ENCODE data around the gene AMIGO1. TPM values are rescaled to one million over a fixed set of nuclear protein-coding genes. Genes with fewer than 3 reads are reported as not detected.

AMIGO1 gene
- total and polyA plus RNA-seq, 10 of the 15 experiments (the other 5 are each of a cell fraction or from before 2014, with no cell fraction given): 0.02 to 0.28 (median 0.08) TPM; not detected in 1

GRCh38 chr1:109531380-109531779 lies 21.9 kb upstream of the AMIGO1 start:
- ChIA-PET RAD21 (ENCODE audit: unreplicated experiment) (interaction anchor here (0.8 to 10.3 kb wide), 23 partner anchors 11 to 453 kb away, joined by 3 to 422 read pairs (median 7); partner anchors contain the start of genes AHCYL1, AMIGO1, ATXN7L2 and CYB561D1), POLR2A (interaction anchor here (1.3 to 4.4 kb wide), 5 partner anchors 34 to 47 kb away, joined by 4 to 26 read pairs (median 10); partner anchors contain the start of genes ATXN7L2 and CYB561D1), CTCF (interaction anchor here (0.6 to 21.3 kb wide), 37 partner anchors 8 to 514 kb away, joined by 3 to 1280 read pairs (median 11); partner anchors contain the start of genes AMIGO1, AMPD2, ATXN7L2 and CYB561D1), SMC1A (ENCODE audit: uncharacterized antibody, unreplicated experiment) (interaction anchor here (0.8 to 12.8 kb wide), 17 partner anchors 7 to 324 kb away, joined by 3 to 431 read pairs (median 8); partner anchors contain the start of genes AMIGO1, ATXN7L2, CYB561D1 and GNAI3)
- no peaks in the 10 kb centered on the region for H3K27me3 ChIP-seq (replicated peaks in 1 of 2; ENCODE audit: control insufficient read depth in 2 of 2, insufficient read depth in 2 of 2, low read length in 1 of 2)
- no peaks in the 10 kb centered on the region for H3K9me3 ChIP-seq (replicated peaks; ENCODE audit: control insufficient read depth, insufficient read depth, low read length)
- no peak overlapping the region for H3K9ac ChIP-seq (ENCODE audit: control insufficient read depth, insufficient read depth, low read length)
- no peak overlapping the region for H3K4me3 ChIP-seq
- WGBS (ENCODE audit: insufficient coverage, insufficient replicate concordance, low lambda C conversion rate, missing lambda C conversion rate): 60% methylated on average over 4 of the region's 4 CpGs
- H3K36me3 ChIP-seq (ENCODE audit: control insufficient read depth in 2 of 2, insufficient read depth in 2 of 2, low read length in 1 of 2): no peaks in the 10 kb centered on the region
- in situ Hi-C loops (cut with MboI): loop anchor here (5.0 kb wide), 3 partner anchors 39 to 269 kb away; partner anchors contain the start of gene CYB561D1
- no peak overlapping the region for H2AFZ ChIP-seq (ENCODE audit: control insufficient read depth, low read depth, low read length)
- no peaks in the 10 kb centered on the region for H4K20me1 ChIP-seq (ENCODE audit: control insufficient read depth, insufficient read depth)
- intact Hi-C loops (cut with micrococcal nuclease; ENCODE audit: unreplicated experiment): loop anchor here (5.0 kb wide), 1 partner anchor 104 kb away; the partner anchor contains the start of gene PSMA5
- FAIRE-seq (no peak), ATAC-seq (no peak), DNase-seq (ENCODE audit: low read depth, low spot score) (no peak)
- no peak overlapping the region for H3K27ac ChIP-seq (ENCODE audit: control insufficient read depth, insufficient read depth)
- H3K79me2 ChIP-seq (ENCODE audit: control insufficient read depth, insufficient read depth, low read length): no peaks in the 10 kb centered on the region
- no TSS peak for BruUV-seq (replicated peaks)
- peaks cover 24% of the 10 kb centered on the region for H3K4me1 ChIP-seq (ENCODE audit: control insufficient read depth, insufficient read depth, low read length)
- H3K4me2 ChIP-seq (ENCODE audit: control insufficient read depth, insufficient read depth): no peak overlapping the region
- TF ChIP-seq YY1 (IDR thresholded peaks at IDR 0.05; ENCODE audit: low read depth, low read length) (no peak), NFIC (IDR thresholded peaks at IDR 0.05; ENCODE audit: low read depth, low read length) (no peak), BACH1 (IDR thresholded peaks at IDR 0.05; ENCODE audit: borderline replicate concordance) (no peak), STAT1 (conservative IDR thresholded peaks at IDR 0.05) (no peak), NFYB (IDR thresholded peaks at IDR 0.05; ENCODE audit: insufficient read depth, low read depth, low read length) (no peak), CBX5 (IDR thresholded peaks at IDR 0.05; ENCODE audit: low read depth) (no peak), IRF3 (IDR thresholded peaks at IDR 0.05) (no peak), POLR2AphosphoS5 (IDR thresholded peaks at IDR 0.05; ENCODE audit: low read length) (no peak), SMAD5 (IDR thresholded peaks at IDR 0.05; ENCODE audit: low read depth) (no peak), GABPA (IDR thresholded peaks at IDR 0.05; ENCODE audit: low read depth) (no peak), BCLAF1 (IDR thresholded peaks at IDR 0.05) (no peak), ZSCAN29 (IDR thresholded peaks at IDR 0.05) (no peak), ZNF24 (IDR thresholded peaks at IDR 0.05) (no peak), RELA (IDR thresholded peaks at IDR 0.05; ENCODE audit: borderline replicate concordance, partially characterized antibody) (no peak), TBL1XR1 (IDR thresholded peaks at IDR 0.05; ENCODE audit: low read depth, low read length) (no peak), CEBPZ (IDR thresholded peaks at IDR 0.05; ENCODE audit: low read depth, low read length) (no peak)
